ENCODE results near the gene VCP.

Gene VCP

DNA sequence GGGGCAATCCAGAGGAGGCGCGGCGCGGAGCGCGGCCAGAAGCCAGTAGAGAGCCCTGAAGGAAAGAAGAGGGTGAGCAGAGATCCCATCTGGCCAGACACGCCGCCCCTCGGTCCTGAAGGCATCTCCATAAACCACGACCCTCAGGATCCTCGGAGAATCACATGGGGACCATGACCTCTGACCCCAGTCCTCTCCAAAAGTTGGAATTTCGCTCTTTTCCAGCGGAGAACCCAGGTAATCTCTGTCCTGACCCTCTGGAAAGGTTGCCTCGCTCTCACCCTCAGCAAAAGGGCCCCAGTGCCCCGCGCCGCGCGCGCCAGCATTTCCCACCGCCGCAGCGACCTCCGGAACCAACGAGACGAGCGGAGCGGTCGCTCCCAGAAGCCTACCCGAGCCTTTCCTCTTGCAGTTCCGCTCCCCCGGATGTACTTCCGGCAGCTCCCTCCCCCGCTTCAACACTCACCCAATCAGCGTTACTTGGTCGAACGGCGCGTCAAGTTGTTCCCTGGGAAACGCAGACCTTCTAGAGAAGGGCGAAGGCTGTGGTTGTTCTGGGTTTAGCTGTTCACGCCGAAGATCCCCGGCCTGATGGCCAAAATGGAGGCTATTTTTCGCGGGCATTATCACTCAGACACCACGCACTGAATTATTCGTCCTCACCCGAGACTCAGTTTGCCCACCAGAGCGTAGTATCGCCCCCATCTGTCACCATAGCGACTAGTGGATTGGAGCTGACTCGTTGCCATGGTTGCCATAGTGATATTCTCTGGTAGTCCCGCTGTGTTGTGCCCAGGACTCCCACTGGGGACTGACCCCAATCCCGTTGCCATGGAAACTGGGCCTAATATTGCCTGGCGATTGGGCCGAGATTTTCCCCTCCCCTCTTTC lies 30.6 kb upstream of the VCP start, which contains the start of gene STOML2:
TSS of gene STOML2 (minus strand) at position 363 of the 891 bp plus-strand sequence. CDS start at position 326, 37 bp downstream.
- DNase-seq: peak; percentile 93

DNA sequence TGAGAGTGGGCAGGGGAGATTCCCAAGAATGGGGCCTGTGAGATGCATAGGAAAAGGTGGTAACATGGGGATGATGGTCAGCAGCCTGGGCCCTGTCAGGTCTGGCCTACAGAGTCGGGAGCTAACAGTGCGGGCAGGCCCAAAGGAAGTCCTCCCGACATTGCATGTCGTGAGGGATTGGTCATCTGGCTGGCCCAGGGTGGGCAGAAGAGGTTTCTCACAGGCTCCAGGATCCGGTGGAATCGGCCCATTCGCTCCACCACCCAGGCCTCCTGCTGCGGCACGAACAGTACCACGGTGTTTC lies 30.0 kb upstream of the VCP start:
- no peak for DNase-seq

DNA sequence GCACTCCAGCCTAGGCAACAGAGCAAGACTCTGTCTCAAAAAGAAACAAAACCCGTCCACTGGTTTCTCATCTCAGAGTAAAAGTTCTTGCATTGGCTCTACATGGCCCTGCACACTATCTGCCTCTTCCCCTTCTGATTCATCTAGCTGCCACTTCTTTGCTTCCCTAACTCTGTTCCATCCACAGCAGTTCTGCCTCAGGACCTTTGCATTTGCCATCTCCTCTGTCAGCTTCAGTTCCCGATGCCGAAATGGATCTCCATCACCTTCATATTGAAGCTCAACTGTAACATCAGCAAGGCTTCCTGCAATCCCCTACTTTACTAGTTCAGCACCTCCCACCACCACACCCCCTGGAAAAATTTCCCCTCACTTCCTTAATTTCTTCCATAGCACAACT lies 25.1 kb upstream of the VCP start:
- no peak for DNase-seq

DNA sequence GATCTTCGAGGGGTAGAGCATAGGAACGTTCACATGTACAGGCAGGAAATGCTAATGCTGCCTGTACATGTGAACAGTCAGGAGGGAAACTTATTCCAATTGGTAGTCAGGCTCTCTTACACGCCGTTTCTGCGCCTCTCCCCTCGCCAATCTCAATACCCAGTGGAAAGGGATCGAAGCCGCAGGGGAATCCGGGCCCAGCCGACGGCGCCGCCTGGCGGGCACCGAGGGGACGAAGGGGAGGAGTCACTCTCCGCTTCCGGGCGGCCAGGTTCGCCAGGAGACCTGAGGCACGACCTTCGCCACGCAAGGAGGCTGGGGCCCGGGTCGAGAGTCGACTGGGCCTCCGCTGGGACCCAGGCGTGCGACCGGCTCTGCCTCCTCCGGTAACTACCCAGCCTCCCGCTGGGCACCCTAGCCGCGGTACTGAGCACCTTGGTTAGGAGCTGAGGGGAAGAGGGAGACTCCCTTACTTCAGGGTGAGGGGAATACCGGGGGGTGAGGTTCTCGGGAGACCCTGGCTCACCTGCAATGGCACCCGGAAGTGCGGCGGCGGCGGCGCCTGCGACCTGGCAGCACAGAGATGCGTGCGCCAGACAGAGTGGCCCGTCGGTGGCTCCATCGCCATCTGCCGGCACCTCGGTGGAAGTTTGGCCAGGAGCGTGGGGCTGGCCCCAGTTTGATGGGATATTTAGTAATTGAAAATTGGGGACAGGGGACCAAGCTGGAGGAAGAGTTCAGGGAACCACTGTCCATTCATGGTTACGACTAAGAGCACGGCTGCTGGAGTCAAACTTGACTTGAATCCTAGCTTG lies 23.8 kb upstream of the VCP start, which contains the start of gene PIGO:
TSS of gene PIGO (minus strand) at position 557 of the 815 bp plus-strand sequence. CDS start 1,026 bp downstream, outside the sequence.
- peak; percentile 90 for DNase-seq

DNA sequence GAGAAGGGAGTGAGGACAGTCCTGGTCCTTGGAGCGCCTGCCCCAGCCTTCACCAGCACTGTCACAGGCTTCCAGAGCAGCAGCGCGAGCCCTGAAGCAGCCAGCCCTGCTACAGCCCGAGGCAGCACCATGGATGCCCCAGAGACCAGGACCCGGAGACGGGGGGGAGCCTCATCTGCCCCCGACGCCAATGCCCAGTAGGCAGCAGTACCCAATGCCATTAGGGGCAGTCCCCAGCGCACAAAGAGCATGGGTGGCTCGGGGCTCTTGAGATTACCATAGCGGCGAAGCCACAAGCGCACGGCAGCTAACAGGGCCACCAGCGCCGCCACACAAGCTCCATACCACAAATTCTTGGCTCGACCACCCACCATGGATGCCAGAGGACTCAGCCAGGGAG lies 19.1 kb upstream of the VCP start:
- no peak for DNase-seq

DNA sequence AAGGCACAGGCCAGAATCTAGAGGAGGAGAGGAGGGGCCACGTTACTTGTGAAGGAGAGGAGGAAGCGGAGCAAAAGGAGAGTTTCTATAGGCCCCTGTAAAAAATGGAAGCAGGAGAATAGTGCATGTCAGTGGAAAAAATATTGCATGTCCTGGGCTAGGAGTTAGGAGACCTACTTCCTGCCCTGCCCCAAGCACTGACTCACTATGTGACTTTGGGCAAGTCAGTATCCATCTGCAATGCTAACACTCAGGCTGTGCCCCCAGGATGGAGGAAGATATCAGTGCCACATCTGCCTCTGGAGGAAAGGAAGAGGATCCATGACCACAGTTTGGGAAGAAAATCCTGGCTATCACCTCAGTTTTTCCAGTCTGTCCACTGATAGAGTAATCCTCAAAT lies 17.0 kb upstream of the VCP start:
- DNase-seq: no peak

DNA sequence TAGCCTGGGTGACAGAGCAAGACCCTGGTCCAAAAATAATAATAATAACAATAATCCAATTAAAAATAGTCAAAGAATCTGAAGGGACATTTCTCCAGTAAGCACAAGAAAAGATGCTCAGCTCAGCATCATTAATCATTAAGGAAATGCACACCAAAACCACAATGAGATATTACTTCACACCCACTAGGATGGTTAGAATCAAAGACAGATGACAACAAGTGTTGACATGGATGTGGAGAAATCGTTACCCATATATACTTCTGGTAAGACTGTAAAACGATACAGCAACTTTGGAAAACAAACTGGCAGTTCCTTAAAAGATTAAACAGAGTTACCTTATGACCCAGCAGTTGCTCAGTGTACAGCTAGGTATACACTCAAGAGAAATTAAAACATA lies 12.7 kb upstream of the VCP start:
- DNase-seq: no peak

DNA sequence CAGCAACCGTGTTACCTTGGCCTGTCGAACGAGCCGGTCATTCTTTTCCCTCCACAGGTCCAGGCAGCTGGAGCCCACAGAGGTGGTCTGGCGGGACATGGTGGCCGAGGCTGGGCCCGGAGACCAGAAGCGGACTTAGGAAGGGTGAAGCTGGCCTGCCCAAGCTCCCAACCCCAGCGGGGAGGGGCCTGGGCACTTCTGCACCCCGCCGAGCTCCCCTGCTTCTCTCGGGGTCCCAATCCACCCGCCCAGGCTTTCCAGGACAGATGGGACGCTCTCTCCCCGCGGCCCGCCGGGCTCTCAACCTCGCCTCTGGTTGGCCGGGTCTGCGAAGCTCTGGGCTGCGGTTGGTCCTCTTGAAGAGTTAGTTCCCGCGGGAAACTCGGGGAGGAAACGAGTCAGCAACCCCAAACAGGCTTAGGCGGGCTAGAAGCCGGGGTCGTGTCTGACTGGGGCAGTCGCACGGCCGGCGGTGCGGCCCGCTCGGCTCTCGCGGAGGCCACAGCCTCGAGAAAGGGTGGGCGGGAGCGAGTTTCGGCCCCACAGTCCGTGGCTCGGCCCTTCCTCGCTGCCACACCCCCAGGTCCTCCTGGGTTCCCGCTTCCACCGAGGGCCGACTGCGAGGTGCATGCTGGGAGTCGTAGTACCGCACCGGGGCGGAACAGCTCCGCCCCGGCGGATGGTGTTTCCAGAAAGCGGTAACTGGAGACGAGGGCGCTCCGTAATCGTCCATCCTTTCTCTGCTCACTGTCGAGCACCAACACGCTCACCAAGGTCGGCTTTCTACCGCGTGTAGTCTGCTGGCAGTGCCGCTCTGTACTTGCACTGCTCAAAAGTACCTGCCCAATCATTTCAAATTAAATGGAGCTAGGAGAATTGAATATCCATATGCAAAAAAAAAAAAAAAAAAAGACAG lies 7.3 kb upstream of the VCP start, which contains the start of gene FANCG:
TSS of gene FANCG (minus strand) at position 517 of the 916 bp plus-strand sequence. CDS start at position 99, 418 bp downstream.
- peak; percentile 75 for DNase-seq

DNA sequence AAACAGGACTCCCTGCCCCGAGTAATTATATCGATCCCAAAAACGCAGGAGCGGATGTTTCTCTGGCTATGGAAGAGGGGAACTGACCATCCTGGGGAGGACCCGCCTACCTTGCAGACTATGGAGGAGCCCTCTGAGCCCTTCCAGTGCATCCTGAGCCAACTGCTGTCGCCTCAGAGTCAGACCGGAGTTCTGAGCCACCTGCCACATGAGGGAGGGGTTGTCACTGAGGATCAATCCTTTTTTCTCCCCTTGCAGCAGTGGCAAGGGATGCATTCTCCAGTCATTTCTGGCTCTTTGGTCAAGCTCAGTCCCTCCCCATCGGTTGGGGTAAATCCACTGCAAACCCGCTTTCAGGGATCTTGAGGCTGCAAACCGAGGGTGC lies 6.6 kb upstream of the VCP start:
- DNase-seq: no peak

DNA sequence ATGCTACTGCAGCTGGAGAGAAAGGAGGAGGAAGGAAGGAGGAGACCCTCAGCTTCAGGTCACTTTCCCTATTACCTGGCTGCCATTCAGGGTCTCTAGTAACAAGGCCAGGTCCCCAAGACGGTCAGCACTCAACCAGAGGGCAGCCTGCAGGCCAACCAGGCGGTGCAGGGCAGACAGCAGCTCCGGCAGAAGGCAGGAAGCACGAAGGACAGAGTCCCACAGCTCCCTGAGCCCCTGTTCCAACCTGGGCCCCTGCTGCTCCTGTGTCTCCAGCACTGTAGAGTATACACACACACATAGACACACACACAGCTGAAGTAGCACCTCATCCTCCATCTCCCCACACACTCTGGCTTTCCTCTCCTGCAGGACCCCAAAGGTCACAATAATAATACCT lies 5.6 kb upstream of the VCP start:
- DNase-seq: no peak

DNA sequence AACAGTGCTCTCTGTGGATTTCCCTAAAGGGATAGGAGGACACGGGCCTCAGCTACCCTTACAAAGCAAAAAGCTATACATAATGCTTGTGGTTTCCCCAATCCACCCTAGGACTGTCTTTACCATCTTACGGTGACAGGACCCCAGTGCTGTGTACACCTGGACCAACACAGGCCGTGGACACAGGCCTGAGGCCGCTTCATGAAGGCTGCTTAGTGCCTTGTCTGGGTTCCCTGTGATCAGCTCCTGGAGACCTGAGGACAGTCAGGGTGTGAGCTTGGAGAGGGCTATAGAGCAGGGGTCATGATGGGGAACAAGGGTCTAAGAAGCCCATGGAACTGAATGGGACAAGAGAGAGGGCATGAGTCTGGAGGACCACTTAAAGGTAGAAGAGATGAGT lies 4.4 kb upstream of the VCP start:
- DNase-seq: no peak

DNA sequence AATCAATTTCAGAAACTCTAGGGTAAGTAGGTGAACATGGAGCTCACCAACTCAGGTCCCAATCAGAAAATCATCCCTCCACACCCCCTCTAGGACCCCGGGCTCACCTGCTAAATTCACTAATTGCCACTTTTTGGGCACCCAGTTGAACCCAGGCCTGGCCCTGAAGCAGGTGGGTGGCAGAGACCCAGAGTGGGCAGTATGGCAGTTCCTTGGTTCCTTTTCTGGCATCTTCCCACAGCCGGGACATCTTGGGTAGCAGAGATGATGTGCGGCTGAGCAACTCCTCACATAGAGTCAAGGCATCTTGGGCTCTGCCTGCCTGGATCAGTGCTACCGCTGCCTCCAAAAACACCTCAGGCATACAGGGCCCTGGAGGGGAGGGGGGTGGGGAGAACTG lies 2.9 kb upstream of the VCP start:
- DNase-seq: no peak

DNA sequence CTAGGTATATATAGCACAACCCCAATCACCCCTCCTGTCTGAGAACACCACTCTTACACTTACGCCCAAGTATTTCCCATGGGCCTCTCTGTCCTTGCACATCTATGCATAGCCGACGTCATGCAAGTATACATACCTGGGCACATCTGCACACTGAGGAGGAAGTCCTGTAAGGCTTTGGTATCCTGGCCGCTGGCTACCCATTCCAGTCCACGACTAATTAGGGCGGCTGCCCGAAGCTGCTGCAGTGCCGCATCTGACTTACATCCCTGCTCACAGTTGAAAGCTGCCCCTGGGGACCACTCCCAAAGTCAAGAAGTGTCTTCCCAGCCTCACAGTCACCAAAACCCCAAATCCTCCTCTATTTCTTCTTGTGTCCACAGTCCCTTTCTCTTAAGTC lies 2.4 kb upstream of the VCP start:
- DNase-seq: no peak

DNA sequence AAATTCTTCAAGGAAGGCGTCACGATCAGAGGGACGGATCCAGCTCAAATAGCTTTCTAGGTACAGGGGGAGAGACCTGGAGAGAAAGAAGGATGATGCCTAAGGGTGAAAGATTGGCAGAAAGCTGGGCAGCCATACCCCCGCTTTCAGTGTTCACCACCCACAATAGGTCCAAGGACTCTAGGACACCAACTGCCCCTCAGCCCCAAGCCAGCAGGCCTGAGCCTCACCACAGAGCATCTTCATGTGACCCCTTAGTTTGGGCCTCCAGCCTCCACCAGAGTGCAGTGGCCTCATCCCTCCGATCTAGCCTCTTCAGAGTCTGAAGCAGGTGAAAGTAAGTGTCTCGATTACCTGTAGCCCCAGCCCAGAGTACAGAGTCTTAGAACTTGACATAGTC lies 1.7 kb upstream of the VCP start:
- no peak for DNase-seq

DNA sequence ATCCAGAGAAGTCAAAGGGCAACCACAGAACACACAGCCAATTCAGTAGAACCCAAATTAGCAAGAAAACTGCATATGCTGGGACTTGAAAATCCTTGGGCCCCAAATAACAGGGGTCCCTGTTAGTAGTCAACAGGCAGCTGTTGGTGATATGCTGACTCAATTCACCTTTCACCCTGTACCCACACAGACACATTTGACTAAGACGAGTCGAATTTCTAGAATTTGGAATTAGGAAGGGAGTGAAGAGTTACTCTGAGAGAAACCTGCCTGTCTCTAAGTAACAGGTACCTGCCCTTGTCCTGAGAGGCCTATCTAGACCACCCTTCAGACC lies 821 bp upstream of the VCP start:
- DNase-seq: no peak

DNA sequence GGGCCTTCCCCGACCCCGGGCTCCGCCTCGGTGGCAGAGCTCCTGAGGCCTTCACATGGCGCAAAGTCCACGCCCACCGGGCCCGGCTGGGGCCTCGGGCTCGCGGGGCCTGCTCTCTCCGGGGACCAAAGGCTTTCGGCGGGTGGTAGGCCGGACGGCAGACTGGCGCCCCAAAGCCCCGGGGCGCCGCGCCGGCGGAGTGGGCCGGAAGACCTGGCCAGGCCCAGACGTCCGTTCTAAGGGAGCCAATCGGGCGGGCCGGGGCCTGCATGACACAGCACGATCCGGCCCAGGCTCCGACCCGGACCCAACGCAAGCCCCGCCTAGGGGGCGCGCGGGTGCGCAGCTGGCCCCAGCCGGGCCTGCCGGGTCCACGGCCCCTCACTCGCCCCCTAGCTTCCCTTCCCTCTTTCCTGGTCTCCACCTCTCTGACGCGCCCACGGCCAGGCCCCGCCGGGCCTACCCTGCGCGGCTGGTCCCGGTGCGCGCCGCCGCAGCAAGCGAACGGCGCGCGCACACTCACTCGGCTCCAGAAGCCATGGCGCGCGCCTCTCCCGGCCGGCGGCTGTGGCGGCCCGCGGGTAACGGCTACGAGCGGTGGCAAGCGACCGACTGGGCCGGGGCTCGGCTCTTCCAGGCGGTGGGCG lies 488 bp downstream of the VCP start:
- peak; percentile 75 for DNase-seq

DNA sequence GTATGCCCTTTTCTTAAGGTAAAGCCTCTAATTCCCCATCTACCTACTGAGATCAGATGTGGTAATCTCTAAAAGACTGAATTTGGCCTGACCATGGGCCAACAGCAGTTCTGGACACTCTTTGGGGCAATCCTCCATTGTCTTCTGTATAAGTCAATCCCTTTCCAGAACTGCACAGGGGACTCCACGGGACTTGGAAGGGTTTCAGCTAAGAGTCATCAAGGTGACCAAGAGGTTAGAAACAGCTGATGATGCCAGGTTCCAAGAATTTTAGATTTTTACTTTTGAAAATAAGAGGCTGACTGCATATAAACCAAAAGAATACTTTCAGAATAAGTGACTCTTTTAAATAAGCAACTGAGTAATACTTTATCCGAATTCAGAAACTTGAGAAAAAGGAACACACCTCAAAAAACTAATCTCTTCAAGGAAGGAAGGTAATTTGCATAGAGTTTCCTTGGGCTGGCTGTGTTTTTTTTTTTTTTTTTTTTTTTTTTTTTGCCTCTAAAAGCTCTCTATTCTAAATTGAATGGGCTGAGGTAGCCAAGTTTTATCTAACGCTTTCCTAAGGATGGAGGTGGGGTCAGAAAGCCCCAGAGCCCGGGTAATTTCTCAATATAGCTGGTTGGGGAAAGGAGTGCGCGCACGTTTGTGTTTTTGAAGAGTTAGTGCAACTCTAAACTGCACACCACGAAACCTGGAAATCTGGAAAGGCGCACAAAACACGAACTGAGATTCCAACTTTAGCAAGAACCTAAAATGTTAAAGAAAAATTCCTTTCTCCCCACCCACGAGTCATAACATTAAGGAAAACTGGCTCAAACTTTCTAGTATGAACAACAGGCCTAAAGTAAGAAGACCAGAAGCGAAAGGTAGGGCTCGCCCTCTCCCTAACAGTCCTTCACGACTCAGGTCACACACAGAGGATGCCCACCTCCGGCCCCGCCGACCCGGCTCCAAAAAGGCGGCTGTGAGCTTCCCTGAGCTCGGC lies 1.3 kb downstream of the VCP start:
- DNase-seq: no peak

DNA sequence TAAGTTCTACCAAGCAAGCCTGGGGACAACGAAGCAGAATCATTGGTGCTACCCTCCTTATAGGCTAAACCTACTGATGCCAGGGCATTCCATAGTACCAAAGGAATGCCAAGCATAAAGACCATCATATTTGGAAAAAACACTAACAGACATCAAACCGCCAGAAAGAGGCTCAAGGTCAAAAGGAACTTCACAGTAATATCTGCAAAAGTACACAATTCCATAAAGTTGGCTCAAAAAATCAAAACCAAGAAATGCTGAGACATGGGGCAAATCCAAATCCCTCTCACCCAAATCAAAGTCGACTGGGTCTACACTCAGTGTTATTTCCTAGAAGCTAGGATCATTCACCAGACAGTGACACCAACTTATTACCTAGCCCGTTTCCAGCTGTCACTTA lies 3.4 kb downstream of the VCP start:
- DNase-seq: no peak

DNA sequence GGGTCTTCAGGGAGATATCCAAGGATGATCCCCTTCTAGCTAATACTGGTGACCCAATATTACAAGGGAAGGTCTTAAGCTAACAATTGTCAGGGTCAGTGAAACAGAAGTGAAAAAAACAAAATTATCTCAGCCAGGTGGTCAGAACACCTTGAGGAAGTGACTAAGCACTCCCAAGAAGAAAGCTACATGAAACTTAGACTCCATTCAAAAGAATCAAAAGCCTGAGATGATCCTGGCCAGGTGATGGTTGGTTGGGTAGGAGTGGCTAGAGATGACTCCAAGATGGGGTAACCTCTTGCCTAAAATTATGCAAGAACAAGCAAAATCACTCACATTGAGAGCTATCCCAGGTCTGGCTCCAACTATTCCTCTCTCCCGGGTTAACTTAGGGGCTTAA lies 5.4 kb downstream of the VCP start:
- DNase-seq: no peak

DNA sequence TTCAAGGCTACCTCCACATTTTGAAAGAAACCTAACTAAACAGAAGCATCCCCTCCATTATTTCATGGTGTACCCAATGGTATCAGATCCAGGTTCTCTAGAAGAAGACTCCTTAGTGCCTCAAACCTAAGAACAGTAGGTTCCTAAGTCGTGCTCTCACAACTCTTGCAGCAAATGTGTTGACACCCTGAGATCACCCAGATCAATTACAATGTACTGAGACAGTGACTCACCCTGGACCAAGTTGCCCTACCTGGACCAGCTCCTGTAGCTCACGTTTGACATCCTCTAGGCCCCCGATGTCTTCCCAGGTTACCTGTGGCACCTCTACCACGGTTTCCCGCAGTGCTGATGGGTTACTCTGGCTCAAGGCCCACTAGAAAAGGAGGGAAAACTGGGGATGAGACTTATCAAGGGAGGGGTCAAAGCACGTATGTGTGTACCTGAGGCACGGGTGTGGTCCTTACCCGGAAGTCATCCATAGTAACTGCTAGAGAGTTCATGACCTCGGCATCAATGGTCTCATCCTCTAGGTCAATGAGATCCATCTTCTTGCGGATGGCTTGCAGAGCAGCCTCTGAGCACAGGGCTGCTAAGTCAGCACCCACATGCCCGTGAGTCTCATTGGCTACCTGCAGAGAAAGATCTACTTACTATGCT lies 11.7 kb downstream of the VCP start:
- DNase-seq: no peak

DNA sequence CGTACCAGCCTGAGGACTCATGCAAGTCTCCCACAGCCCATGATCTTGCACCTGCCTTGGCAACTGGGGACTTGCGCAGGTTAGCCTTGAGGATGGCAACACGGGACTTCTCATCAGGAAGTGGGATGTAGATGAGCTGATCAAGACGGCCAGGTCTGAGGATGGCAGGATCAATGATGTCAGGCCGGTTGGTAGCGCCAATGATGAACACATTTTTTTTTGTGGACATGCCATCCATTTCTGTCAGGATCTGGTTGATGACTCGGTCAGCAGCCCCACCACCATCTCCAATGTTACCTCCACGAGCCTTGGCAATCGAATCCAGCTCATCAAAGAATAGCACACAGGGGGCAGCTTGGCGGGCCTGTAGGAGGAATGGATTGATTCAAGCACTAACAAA lies 13.0 kb downstream of the VCP start:
- no peak for DNase-seq
